ENCODE results near the gene MAP3K20. TPM values are rescaled to one million over a fixed set of nuclear protein-coding genes. Genes with fewer than 3 reads are reported as not detected.
A peak's percentile ranks its signal among the peaks of the same experiment; 100 is the strongest.

The MAP3K20 gene
- total and polyA plus RNA-seq, 2 experiments from 2014 or later: 151 to 169 TPM

DNA sequence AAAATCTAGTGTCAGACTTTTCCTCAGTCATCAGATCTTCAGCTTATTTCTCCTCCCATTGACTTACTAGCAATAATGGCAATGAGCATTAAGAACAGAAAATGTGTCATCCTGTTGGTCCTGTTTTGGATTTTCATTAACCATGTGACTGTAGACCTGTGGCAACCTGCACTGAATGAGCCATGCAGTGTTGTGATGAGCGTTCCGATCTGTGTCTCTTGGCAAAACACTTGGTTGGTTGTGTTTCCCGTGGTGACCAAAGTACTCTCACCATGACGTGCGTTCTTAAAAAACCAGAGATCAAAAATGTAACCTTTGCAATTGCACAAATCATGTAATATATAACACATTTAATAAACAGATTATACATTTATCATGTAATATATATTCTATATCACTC is 138.6 kb downstream of the MAP3K20 start:
- TF ChIP-seq, protein P1, sequence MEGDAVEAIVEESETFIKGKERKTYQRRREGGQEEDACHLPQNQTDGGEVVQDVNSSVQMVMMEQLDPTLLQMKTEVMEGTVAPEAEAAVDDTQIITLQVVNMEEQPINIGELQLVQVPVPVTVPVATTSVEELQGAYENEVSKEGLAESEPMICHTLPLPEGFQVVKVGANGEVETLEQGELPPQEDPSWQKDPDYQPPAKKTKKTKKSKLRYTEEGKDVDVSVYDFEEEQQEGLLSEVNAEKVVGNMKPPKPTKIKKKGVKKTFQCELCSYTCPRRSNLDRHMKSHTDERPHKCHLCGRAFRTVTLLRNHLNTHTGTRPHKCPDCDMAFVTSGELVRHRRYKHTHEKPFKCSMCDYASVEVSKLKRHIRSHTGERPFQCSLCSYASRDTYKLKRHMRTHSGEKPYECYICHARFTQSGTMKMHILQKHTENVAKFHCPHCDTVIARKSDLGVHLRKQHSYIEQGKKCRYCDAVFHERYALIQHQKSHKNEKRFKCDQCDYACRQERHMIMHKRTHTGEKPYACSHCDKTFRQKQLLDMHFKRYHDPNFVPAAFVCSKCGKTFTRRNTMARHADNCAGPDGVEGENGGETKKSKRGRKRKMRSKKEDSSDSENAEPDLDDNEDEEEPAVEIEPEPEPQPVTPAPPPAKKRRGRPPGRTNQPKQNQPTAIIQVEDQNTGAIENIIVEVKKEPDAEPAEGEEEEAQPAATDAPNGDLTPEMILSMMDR (IDR thresholded peaks at IDR 0.05; ENCODE audit: low read depth, low read length): no peak
- peaks cover 24% of the 10 kb centered on the region for H3K4me1 ChIP-seq (ENCODE audit: low read depth)
- H3K27me3 ChIP-seq: no peaks in the 10 kb centered on the region
- H3K27ac ChIP-seq: peak overlapping the region; percentile 6
- peaks cover 7% of the 10 kb centered on the region for H3K36me3 ChIP-seq
- H3K9me3 ChIP-seq (ENCODE audit: low read depth): no peaks in the 10 kb centered on the region
- DNase-seq (ENCODE audit: low read depth in 1 of 2, low spot score in 1 of 2): no peak
- no peak overlapping the region for H3K4me3 ChIP-seq

DNA sequence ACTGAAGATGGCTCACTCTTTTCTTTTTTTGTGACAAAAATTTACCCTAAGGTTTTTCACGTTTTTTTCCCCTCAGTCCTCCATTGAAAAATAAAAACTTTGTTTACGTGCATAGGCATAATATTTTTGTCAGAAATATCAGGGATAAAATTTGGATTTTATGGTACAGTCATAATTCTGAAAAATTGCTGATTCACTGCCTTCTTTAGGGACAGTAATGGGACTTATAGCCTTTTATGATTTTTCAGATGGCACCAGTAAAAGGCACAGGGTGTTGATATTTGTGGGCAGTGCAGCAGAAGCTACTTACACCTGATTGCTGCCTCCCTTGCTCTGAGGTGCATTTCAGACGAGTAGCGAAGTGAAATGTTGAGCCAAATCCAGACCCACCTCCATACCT is 139.7 kb downstream of the MAP3K20 start:
- no peaks in the 10 kb centered on the region for H3K9me3 ChIP-seq (ENCODE audit: low read depth)
- H3K27ac ChIP-seq: peak overlapping the region; percentile 27
- H3K4me1 ChIP-seq (ENCODE audit: low read depth): peaks cover 17% of the 10 kb centered on the region
- peaks cover 7% of the 10 kb centered on the region for H3K36me3 ChIP-seq
- H3K27me3 ChIP-seq: no peaks in the 10 kb centered on the region
- no peak overlapping the region for H3K4me3 ChIP-seq
- TF ChIP-seq, protein P1 (IDR thresholded peaks at IDR 0.05; ENCODE audit: low read depth, low read length): no peak
- no peak for DNase-seq (ENCODE audit: low read depth in 1 of 2, low spot score in 1 of 2)

DNA sequence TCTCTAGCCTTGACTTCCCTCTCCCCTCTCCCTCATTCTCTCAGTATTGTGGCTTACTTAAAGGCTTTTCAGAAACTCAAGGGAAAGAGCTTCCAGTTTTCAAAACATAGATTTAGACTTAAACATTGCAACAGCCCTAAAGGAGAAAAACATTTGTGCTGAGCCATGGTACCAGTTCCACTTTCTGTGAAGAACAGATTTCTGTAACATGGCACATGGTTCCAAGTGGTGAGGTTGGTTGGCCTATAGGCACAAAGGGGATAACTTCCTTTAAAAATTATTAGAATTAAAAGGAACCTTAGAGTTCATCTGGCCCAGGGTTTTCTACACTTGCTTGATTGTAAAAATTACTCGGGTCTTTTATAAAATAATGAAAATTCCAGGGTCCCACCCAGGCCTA is 140.4 kb downstream of the MAP3K20 start:
- no peaks in the 10 kb centered on the region for H3K9me3 ChIP-seq (ENCODE audit: low read depth)
- no peaks in the 10 kb centered on the region for H3K27me3 ChIP-seq
- no peak overlapping the region for H3K4me3 ChIP-seq
- DNase-seq (ENCODE audit: low read depth in 1 of 2, low spot score in 1 of 2): no peak
- H3K36me3 ChIP-seq: peaks cover 10% of the 10 kb centered on the region
- TF ChIP-seq, protein P1 (IDR thresholded peaks at IDR 0.05; ENCODE audit: low read depth, low read length): no peak
- no peak overlapping the region for H3K27ac ChIP-seq
- H3K4me1 ChIP-seq (ENCODE audit: low read depth): peaks cover 16% of the 10 kb centered on the region

DNA sequence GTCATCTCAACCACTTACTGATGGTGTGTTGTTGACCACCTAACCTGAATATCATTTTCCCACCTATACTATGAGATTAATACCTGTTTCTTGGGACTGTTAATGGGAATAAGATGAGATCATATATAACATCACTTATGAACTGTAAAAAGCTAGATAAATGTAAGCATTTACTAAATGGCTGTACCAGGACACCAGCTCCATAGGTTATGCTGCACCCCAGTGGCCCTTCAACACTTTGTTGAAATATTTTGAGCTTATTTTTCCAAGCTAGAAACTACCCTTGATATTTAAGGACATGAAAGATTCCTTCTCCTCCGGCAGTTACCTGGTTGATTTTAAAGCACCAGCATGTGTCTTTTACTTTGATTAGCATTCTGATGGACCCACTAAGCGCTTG is 141.0 kb downstream of the MAP3K20 start:
- DNase-seq (ENCODE audit: low read depth in 1 of 2, low spot score in 1 of 2): no peak
- Histone ChIP-seq H3K27me3 (no peaks in the 10 kb centered on the region), H3K4me3 (no peak overlapping the region), H3K36me3 (peaks cover 16% of the 10 kb centered on the region), H3K27ac (peak overlapping the region; percentile 16), H3K9me3 (ENCODE audit: low read depth) (no peaks in the 10 kb centered on the region), H3K4me1 (ENCODE audit: low read depth) (peaks cover 16% of the 10 kb centered on the region)
- TF ChIP-seq, protein P1 (IDR thresholded peaks at IDR 0.05; ENCODE audit: low read depth, low read length): no peak

DNA sequence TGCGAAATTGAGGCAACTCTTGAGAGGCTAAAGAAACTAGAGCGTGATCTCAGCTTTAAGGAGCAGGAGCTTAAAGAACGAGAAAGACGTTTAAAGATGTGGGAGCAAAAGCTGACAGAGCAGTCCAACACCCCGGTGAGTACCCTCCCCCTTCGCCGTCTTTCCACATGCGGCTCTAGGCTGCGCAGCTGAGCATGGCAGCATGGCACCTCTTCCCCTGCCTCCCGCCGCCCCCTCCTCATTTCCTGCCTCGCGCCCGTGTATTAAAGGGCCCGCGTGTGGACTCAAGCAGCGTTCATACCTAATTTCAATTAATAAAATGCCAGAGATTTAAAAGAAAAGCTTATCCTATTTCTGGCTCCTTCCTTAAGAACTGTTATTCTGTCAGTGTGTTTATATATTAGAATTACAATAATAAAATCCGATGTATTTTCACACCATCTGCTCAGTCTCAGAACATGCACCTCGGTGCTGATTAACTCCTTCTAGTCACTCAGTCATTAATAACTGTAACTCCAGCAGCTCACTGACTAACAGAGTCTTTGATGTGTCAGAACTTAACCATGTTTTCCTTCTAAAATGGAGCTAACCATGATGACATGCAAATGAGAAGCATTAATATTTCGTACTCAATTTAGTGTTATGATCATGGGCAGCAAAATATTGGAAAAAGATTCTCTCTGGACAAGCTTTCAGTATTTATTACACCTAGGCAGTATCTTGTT is 141.6 kb downstream of the MAP3K20 start:
- Histone ChIP-seq H3K4me3 (no peak overlapping the region), H3K36me3 (peaks cover 14% of the 10 kb centered on the region), H3K9me3 (ENCODE audit: low read depth) (no peaks in the 10 kb centered on the region), H3K27ac (peak overlapping the region; percentile 16), H3K4me1 (ENCODE audit: low read depth) (peaks cover 16% of the 10 kb centered on the region), H3K27me3 (no peaks in the 10 kb centered on the region)
- TF ChIP-seq, protein P1 (IDR thresholded peaks at IDR 0.05; ENCODE audit: low read depth, low read length): no peak
- DNase-seq (ENCODE audit: low read depth in 1 of 2, low spot score in 1 of 2): no peak
